Measurements from ENCODE around the gene PDXK.
"Not testable (repeated sequence)": the region's sequence is repeated elsewhere in the genome, so short reads cannot be mapped to it uniquely, and the experiment has no call there.

PDXK gene

DNA sequence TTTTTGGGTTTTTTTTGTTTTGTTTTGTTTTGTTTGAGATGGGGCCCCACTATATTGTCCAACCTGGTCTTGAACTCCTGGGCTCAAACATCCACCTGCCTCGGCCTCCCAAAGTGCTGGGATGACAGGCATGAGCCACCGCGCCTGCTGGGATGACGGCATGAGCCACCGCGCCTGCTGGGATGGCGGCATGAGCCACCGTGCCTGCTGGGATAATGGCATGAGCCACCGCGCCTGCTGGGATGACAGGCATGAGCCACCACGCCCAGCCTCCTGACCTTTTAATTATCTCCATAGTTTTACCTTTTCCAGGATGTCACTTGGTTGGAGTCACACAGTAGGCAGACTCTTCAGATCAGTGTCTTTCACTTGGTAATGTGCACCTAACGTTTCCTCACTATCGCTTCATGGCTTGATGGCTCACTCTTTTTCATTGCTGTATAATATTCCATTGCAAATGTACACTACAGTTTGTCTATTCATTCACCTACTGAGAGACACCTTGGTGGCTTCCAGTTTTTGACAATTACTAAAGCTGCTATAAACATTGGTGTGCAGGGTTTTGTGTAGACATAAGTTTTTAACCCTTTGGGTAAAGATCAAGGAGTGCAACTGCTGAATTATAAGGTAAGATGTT is 10.1 kb upstream of the PDXK start:
- no peaks in the 10 kb centered on the region for H3K36me3 Mint-ChIP-seq
- no peak overlapping the region for H3K27ac Mint-ChIP-seq
- peaks cover 55% of the 10 kb centered on the region for H3K27me3 Mint-ChIP-seq
- CTCF ChIA-PET: no interaction called here
- H3K4me1 Mint-ChIP-seq: no peaks in the 10 kb centered on the region
- no peak overlapping the region for H3K4me3 Mint-ChIP-seq
- DNase-seq: no peak
- no peaks in the 10 kb centered on the region for H3K9me3 Mint-ChIP-seq

DNA sequence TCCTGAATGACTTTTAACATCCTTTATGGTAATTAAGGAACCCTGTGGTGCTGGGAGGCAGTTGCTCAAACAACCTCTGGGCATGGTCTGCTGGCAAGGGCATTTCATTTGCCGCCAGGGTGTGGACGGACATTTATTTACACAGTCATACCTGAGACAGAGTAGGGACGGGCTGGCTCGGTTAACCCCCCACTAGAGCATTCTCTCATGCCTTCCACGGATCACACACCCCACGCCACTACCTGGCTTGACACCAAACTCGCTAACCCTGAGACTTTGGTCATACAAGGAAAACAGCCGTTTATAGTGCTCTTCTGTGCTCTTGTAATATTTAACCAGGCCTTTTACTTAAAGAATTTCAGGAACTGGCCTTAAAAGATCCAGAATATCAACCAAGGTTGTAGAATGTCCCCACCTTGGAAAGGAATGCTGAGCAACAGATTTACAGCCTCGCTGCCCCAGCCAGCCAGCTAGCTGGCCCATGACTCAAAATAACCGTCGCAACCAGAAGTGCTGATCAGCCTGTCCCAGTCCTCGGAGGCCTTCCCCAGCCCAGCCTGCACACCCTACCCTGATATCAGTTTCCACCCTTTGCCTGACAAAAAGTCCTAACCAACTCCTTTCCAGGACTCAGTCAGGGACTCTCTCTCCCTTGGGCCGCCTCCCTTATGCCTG is 6.5 kb upstream of the PDXK start:
- Mint-ChIP-seq H3K9me3 (no peaks in the 10 kb centered on the region), H3K4me3 (no peak overlapping the region), H3K27me3 (peaks cover 81% of the 10 kb centered on the region), H3K27ac (no peak overlapping the region), H3K36me3 (no peaks in the 10 kb centered on the region), H3K4me1 (no peaks in the 10 kb centered on the region)
- CTCF ChIA-PET: no interaction called here
- DNase-seq: no peak

DNA sequence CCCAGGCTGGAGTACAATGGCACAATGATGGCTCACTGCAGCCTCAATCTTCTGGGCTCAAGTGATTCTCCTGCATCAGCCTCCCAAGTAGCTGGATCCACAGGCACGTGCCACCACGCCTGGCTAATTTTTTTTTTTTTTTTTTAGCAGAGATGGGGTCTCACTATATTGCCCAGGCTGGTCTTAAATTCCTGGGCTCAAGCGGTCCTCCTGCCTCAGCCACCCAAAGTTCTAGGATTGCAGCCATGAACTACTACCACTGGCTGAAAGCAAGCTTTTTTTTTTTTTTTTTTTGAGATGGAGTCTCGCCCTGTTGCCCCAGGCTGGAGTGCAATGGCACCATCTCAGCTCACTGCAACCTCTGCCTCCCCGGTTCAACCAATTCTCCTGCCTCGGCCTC is 5.8 kb upstream of the PDXK start:
- DNase-seq, CTCF ChIA-PET, H3K4me3 Mint-ChIP-seq, H3K36me3 Mint-ChIP-seq, H3K9me3 Mint-ChIP-seq, H3K4me1 Mint-ChIP-seq, H3K27ac Mint-ChIP-seq: not testable (repeated sequence)
- H3K27me3 Mint-ChIP-seq: peaks cover 82% of the 10 kb centered on the region

DNA sequence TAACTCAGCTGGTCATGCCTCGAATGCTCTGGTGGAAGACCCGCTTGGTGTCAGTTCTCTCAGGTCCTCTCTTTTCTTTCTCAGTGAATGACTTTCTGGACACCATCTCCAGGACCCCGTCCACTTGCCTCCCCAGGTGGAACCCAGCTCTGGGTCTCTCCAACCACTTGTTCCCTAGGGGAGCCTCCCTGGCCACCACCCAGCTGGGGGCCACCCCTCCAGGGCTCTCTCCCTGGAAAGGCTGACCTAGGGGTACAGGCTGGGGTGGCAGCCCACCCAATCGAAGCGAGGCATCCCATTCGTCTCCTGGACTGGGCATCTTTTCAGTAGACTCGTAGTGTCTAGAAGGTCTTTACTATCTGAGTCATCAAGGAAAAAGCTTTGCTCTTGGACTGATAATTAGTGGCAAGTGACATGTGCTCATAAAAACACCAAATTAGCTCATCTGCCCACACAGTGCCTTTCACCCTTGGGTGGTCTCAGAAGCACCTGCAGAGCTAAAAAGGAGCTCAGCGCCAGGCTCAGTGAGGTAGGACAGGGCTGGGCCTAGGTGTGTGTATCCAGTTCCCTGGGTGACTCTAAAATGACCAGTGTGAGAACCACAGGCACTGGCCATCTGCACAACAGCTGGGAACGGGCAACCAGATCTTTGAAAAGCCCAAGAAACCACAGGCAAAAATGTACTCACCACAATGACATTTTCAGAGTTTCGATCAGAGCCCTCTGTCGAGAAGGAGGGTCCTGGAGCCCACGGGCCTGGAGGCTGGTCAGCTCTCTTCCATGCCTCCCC is 2.4 kb upstream of the PDXK start:
- Mint-ChIP-seq H3K4me3 (no peak overlapping the region), H3K27ac (no peak overlapping the region), H3K36me3 (peaks cover 11% of the 10 kb centered on the region), H3K9me3 (no peaks in the 10 kb centered on the region), H3K4me1 (peaks cover 20% of the 10 kb centered on the region), H3K27me3 (peaks cover 63% of the 10 kb centered on the region)
- DNase-seq: no peak
- CTCF ChIA-PET: no interaction called here

DNA sequence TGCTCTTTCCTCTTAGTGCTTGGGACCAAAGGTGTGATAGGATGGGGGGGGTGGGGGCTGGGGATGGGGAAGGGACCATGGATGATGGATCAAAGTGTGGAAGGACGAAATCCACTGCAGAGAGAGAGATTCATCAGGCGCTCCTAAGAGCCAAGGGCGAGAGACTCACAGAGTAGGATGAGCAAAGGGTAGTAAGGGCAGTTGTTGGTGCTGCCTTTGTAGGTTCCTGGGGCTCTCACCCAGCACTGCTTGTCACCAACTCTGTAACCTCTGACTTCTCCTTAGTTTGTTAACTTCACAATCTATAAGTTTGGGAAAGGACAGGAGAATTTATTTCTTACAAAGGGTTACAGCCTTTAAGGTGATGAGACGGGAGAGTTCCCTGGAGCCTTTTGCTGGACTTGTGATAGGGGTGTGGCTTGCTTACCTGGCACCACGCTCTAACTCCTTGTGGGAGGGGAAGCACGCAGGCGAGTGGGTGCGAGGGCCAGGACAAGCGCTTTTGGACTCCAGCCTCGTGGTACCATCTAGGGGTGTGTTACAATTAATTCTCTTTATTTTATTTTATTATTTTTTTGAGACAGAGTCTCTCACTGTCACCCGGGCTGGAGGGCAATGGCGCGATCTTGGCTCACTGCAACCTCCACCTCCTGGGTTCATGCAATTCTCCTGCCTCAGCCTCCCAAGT is 1.6 kb upstream of the PDXK start:
- CTCF ChIA-PET: no interaction called here
- Mint-ChIP-seq H3K27ac (no peak overlapping the region), H3K36me3 (peaks cover 14% of the 10 kb centered on the region), H3K27me3 (peaks cover 55% of the 10 kb centered on the region), H3K4me3 (peak overlapping the region; percentile 74), H3K9me3 (no peaks in the 10 kb centered on the region), H3K4me1 (peaks cover 28% of the 10 kb centered on the region)
- no peak for DNase-seq

DNA sequence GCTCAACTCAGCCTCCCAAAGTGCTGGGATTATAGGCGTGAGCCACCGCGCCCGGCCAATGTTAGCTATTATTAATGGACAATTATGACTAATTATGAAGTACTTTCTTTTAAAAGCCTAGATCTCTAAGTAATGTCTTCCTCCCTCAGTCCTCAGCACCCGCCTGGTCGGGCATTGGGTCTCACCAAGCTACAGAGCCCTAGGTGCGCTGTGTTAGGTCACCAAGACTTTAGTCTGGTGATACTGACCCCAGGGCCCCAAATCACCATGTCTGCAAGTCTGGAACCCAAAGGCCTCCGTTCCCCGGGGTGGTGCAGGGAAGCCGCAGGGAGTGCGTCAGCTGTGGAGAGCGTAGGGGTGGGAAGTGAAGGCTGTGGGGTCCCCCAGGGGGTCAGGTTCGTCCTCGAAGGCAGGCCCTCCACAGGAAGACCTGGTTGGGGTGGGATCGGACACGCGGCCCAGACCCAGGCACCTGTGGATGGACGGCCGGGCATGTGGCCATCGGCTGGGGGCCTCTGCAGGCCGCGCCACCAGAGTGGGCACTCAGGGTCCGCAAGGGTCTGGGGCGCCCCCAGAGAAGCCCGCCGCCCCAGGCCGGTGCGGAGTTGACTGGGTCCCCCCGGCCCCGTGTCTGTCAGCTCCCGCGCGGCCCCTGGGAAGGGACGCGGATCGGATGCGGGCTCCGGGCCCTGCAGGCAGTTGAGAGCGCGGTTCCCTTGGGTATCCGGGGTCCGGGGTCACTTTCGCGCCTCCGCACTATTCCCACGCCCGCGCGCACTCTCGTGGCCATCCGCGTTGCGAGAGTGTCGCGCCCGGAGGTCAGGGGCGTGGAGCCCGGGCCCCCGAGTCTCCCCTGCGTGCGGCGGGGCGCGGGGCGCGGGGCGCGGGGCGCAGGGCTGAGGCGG is 710 bp upstream of the PDXK start:
- peaks cover 46% of the 10 kb centered on the region for H3K27me3 Mint-ChIP-seq
- H3K9me3 Mint-ChIP-seq: no peaks in the 10 kb centered on the region
- H3K36me3 Mint-ChIP-seq: peaks cover 14% of the 10 kb centered on the region
- H3K4me1 Mint-ChIP-seq: peaks cover 32% of the 10 kb centered on the region
- no peak for DNase-seq
- peak overlapping the region; percentile 58 for H3K27ac Mint-ChIP-seq
- H3K4me3 Mint-ChIP-seq: peak overlapping the region; percentile 81
- CTCF ChIA-PET: no interaction called here

DNA sequence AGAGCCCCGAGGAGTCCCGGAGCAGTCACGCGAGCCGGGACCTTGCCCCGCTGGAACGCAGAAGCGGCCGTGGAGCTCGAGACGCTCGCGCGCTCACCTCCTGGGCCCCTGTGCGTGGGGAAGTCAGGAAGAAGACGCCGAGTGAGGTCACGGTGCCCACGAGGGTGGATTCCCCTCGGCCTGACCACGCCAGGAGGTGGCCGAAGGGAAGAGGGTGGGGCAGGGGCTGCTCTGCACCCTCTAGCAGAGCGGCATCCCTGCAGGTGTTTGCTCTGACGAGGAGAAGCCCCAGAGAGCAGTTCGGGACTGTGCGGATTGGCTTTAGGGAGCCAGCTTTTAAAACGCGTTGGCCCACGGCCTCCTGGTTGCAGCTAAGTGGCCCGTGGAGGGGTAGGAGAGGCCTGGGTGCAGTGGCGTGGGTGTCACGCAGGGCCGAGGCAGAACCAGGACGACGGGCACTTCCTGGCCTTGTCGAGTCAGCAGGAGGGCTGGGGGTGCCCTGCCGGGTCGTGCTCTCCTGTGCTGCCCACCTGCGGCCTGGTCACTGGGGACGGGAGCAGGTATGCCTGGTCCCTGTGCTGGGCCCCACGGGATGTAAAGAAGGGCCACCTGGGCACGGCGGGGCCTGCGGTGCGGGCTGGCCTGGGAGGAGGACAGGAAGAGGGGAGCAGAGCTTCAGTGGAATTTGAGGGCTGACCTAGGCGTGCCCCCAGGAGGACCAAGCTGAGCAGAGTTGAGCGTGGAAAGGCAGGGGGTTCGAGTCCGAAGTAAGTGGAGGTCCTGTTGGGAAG is 1.0 kb downstream of the PDXK start:
- H3K4me3 Mint-ChIP-seq: peak overlapping the region; percentile 81
- H3K27ac Mint-ChIP-seq: peak overlapping the region; percentile 65
- H3K9me3 Mint-ChIP-seq: no peaks in the 10 kb centered on the region
- peak; percentile 39 for DNase-seq
- CTCF ChIA-PET: interaction anchor here (1.5 kb wide), 1 partner anchor 9 kb away, joined by 4 read pairs; no protein-coding TSS in a partner anchor
- peaks cover 37% of the 10 kb centered on the region for H3K4me1 Mint-ChIP-seq
- H3K36me3 Mint-ChIP-seq: peaks cover 15% of the 10 kb centered on the region
- peaks cover 33% of the 10 kb centered on the region for H3K27me3 Mint-ChIP-seq

DNA sequence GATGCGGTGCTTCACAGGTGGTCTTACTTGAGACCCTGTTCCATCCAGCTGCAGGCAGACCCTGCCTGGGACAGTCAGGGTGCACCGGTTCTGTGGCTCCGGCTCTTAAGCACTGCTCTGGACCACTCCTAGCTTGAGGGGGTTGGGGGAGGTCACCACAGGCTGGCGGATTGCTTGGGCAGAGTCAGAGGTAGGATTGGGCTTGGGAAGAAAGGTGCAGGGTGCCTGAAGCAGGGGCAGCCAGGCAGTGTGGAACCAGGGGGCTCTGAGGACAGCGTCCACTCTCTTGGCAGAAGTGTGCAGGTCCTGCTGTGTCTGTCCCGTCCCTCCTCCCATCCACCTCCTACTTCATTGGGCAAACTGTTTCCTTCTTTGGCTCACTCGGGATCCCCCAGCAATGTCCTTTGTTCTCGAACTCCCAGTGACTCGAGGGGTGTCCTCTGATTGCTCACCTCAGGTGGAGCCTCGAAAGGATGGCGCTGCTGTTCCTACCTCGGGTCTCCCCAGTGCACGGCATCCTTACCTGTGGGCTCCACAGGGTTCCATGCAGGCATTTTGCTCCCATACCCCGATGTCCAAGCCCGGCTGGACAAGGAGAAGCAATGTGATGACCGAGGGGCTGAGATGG is 1.7 kb downstream of the PDXK start:
- H3K27ac Mint-ChIP-seq: peak overlapping the region; percentile 58
- no peak for DNase-seq
- H3K4me1 Mint-ChIP-seq: peaks cover 44% of the 10 kb centered on the region
- H3K4me3 Mint-ChIP-seq: peak overlapping the region; percentile 81
- H3K36me3 Mint-ChIP-seq: peaks cover 15% of the 10 kb centered on the region
- CTCF ChIA-PET: interaction anchor here (1.5 kb wide), 1 partner anchor 8 kb away, joined by 4 read pairs; no protein-coding TSS in a partner anchor
- H3K27me3 Mint-ChIP-seq: peaks cover 26% of the 10 kb centered on the region
- H3K9me3 Mint-ChIP-seq: no peaks in the 10 kb centered on the region

DNA sequence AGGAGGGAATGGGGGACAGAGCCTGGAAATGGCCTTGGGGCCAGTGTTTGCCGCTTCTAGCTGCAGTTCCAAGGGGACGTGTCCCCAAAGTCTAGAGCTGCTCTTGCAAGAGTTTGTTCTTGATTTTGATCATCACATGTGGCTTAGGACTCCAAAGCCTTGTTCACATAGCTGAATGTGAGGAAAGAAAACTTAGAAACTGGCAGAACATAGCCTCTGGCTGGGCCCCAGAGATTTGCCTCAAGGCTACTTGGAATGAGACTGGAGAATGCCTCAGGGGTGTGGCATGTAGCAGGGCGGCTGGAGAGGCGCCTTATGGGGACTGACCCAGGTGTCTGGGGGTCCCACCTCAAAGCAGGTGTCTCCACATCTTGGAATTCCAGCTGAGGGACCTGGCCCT is 2.3 kb downstream of the PDXK start:
- peaks cover 21% of the 10 kb centered on the region for H3K27me3 Mint-ChIP-seq
- no peak for DNase-seq
- CTCF ChIA-PET: no interaction called here
- peaks cover 48% of the 10 kb centered on the region for H3K4me1 Mint-ChIP-seq
- H3K4me3 Mint-ChIP-seq: peak overlapping the region; percentile 81
- no peak overlapping the region for H3K27ac Mint-ChIP-seq
- H3K9me3 Mint-ChIP-seq: no peaks in the 10 kb centered on the region
- peaks cover 19% of the 10 kb centered on the region for H3K36me3 Mint-ChIP-seq

DNA sequence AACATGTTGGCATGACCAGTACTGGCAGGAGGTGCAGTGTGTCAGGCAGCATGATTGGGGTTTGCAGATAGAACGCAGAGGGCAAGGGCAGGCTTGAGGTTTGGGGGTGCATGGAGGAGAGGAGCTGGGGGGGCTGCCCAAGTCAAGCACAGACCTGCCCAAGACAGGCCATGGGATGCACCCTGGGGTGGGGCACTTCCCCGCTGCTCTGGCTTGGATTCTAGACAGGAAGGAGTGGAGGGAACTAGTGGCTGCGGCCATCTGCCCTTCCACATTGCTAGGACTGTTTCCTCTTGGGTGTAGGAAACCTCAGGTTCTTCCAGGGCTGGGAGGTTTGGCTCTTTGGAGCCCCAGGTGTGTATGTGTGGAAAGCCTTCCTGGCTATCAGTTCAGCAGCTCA is 3.0 kb downstream of the PDXK start:
- Mint-ChIP-seq H3K4me1 (peaks cover 54% of the 10 kb centered on the region), H3K36me3 (peaks cover 21% of the 10 kb centered on the region)
- no peak for DNase-seq

DNA sequence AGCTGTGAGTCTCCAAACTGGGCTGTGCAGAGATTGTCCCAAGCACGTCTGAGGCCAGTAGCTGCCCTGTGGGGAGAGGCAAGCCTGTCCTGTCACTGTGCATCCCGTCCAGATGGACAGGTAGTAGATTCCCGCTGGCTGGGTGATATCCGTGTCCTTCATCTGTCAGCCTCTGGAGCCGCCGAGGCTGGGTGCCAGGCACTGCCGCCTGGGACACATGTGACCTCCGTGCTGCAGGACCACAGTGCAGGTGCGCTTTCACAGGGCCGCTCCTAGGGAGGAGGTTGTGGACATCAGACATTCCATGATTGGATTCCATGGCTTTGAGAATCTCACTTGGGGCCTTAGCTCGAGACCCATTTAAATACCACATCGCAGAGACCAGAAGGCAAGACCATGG is 4.7 kb downstream of the PDXK start:
- no peak overlapping the region for H3K27ac Mint-ChIP-seq
- no peak for DNase-seq
- H3K4me3 Mint-ChIP-seq: no peak overlapping the region
- no peaks in the 10 kb centered on the region for H3K27me3 Mint-ChIP-seq
- no peaks in the 10 kb centered on the region for H3K9me3 Mint-ChIP-seq
- peaks cover 22% of the 10 kb centered on the region for H3K36me3 Mint-ChIP-seq
- peaks cover 68% of the 10 kb centered on the region for H3K4me1 Mint-ChIP-seq
- CTCF ChIA-PET: no interaction called here

More for the DNA sequence above, 3.0 kb downstream of the PDXK start:
- H3K27ac Mint-ChIP-seq: no peak overlapping the region
- H3K9me3 Mint-ChIP-seq: no peaks in the 10 kb centered on the region
- H3K27me3 Mint-ChIP-seq: peaks cover 13% of the 10 kb centered on the region
- peak overlapping the region; percentile 9 for H3K4me3 Mint-ChIP-seq
- CTCF ChIA-PET: no interaction called here

DNA sequence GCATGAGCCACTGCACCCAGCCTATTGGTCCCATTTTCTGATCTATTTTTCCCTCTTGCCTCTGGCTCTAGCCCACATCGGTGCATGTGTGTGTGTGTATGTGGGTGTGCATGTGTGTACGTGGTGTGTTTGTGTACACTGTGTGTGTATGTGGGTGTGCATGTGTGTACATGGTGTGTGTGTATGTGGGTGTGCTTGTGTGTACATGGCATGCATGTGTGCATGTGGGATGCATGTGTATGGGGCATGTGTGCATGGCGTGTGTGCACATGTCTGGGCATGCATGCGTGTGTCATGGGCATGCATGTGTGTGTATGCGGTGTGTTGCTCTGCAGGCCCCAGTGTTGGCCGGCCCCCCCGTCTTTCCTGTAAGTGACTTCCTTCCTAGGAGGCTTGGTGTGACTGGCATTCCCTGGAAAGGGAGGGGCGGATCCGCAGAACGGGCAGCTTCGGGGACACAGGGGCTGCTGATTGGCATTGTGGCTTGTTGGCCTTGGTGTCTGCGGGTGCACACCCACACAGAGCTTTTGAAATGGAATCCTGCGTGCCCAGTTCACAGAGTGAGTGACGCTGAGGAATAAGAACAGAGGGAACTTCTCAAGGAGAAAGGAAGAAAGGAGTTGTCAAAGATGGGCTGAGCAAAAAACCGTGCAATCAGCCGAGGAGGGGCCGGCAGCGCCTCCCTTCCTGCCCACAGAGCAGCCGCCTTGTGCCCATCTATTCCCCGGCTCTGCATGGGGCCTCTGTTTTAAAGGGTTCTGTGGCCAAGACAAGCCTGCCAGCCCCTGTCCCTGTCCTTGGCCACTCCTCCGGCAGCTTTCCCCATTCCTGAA is 8.0 kb downstream of the PDXK start:
- Mint-ChIP-seq H3K4me1 (peaks cover 65% of the 10 kb centered on the region), H3K27me3 (no peaks in the 10 kb centered on the region), H3K9me3 (no peaks in the 10 kb centered on the region), H3K36me3 (peaks cover 14% of the 10 kb centered on the region), H3K4me3 (peak overlapping the region; percentile 52), H3K27ac (no peak overlapping the region)
- CTCF ChIA-PET: no interaction called here
- no peak for DNase-seq

Measured in activated naive CD4-positive, alpha-beta T cell treated with anti-CD3 and anti-CD28 coated beads, Interleukin-2, amount 10 ng/mL, durations not matched to agents 7 days and 5 days (primary cell).